GM21786 (cell line): Measurements from ENCODE around the gene GRID1.
"Not testable (repeated sequence)": the region's sequence is repeated elsewhere in the genome, so short reads cannot be mapped to it uniquely, and the experiment has no call there.

Experiments
- ATAC-seq: cut with Tn5 transposase; IDR thresholded peaks from one replicate; pipeline ENCODE4 v1.9.1; 2021; ENCODE audit not compliant: unreplicated experiment

The GRID1 gene

GRCh38 chr10:86053675-86054074 is 312.9 kb downstream of the GRID1 start:
- no peak for ATAC-seq

DNA sequence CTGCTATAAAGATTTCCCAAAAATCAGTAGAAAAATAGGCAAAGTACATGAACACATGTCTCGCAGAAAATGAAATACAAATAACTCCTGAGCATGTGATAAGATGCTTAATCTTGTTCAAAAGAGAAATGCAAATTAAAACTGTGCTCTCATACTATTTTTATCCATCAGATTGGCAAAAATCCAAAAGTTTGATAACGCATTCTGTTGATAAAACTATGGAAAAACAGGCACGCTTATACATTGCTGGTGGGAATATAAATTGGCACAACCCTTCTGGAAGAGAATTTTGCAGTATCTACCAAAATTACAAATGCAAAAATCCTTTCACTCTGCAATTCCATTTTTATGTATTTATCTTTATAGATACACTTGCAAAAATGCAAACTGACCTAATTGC is 315.0 kb downstream of the GRID1 start:
- ATAC-seq: no peak

DNA sequence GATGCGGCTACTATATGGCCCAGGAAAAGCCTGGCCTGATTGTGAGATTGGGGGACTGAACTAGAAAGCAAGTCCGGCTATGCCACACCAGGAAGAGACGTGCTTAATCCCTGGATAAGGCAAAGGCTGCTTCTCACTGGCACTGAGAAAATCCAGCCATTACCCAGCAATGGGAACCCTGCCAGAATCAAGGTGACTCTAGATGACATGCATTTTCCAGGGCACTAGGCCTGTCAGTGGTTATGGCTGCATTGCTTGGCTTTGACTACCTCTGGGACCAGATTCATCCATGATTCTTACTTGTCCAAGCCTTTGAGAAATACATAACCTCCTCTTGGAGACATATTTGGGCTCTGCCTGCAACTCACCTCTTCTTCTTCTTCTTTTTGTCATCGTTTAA is 317.2 kb downstream of the GRID1 start:
- no peak for ATAC-seq

DNA sequence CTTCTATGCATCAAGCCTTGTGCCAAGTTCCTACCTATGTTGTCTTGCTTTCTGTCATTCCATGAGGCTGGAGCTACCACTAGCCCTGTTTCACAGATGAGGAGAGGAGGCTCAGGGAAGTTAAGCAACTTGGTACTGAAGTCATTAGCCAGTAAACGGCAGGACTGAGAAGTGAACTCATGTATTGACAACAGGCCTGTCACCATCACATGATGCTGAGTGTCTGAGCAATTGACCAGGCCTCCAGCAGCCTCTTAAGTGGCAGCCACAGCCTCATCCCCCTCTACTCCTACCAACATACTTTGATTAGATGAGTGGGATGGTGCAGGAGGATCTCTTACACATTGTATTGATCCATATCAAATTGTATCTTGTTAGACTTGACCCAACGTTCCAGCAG is 317.6 kb downstream of the GRID1 start:
- ATAC-seq: no peak

DNA sequence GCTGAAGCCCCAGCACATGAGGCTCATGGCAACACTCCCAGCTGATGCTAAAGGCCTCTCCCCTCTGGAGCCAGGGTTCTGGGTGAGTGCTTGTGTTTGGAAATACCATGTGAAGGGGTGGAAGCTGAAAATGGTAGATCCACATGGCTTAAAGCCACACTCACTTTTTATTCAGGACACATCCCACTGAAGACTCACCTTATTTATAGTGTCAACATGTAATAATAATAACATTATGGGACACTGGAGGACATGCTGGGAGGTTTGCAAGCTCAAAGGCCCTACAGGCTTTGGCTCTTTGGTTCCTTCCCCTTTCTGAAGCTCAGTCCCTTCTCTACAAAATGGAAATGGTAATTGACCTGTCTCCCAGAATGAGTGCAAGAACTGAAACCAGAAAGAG is 318.0 kb downstream of the GRID1 start:
- ATAC-seq: no peak

GRCh38 chr10:86047588-86047987 is 319.0 kb downstream of the GRID1 start:
- no peak for ATAC-seq

- ATAC-seq: no peak
Observed at GRCh38 chr10:86046845-86047460, 319.6 kb downstream of the GRID1 start.

- no peak for ATAC-seq
Observed at GRCh38 chr10:86045896-86046295, 320.7 kb downstream of the GRID1 start.

DNA sequence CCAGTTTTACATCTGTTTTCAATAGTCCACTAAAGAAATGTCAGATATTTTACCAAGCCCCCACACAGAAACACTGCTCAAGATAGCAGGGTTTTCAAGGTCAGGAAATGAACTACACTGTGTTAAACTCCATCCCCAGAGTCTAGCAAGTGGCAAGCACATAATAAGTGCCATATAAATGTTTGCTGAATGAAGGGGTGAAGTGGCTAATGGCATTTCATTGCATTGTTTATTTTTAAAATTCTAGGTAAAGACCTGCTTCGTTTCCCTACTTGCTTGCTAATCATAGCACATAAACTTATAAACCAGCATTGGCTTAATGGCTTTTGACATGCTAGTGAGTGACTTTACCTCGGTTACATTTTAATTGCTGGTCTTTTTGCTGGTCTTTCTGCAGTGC is 322.6 kb downstream of the GRID1 start:
- ATAC-seq: no peak

DNA sequence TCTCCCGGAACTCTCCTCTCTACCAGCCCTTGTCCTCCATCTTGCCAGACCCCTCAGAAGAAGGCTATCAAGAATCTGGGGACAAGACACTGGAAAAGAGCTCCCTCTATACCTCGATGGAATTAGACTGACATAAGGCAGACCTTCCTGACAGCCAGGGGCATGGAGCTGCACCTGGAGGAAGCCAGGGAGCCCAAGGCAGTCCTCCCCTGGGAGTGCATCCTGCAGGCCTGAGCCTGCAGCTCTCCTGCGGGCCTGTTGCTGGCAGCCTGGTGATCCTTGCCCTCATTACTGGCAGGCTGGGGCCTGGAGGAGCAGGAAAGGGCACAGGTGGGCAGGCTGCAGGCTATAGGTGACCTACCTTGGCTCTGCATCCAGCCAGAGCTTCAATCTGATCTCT is 323.4 kb downstream of the GRID1 start:
- ATAC-seq: no peak

DNA sequence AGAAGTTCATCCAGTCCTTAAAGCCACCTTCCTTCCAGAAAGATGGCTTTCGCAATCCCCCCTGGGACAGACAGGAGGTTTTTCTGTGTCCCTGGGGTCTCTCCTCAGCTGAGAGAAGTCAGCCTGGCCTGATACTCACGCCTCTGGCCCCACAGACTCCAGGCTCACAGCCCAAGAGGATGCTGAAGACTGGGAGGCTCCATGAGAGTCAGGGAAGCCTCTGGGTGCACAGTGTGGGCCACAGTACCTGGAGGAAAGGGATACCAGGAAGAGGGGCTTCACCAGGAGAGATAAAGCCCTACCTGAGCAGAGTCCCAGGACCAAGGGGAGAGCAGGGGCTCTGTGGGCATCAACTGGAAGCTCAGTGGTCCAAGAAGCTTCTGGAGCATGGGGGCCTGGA is 324.4 kb downstream of the GRID1 start:
- ATAC-seq: no peak

GRCh38 chr10:86041116-86041515 is 325.5 kb downstream of the GRID1 start:
- no peak for ATAC-seq

DNA sequence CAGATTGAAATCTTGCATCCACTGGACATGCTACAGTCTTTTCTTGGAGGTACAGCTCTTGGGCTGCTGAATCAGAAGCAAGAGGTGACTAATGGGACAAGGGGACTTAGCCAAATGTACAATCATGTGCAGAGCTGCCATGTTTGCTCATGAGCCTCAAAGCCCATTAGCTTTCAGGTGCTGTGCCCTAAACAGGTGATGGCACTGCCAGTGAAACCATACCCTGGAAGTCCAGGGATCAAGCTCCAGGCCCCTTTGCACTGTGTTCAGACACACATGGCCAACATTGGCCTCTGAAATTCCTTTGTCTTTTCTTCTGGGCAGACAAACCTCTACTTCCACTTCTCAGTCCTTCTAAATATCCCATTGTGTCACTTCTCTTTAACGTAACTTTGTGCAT is 328.2 kb downstream of the GRID1 start:
- ATAC-seq: no peak

DNA sequence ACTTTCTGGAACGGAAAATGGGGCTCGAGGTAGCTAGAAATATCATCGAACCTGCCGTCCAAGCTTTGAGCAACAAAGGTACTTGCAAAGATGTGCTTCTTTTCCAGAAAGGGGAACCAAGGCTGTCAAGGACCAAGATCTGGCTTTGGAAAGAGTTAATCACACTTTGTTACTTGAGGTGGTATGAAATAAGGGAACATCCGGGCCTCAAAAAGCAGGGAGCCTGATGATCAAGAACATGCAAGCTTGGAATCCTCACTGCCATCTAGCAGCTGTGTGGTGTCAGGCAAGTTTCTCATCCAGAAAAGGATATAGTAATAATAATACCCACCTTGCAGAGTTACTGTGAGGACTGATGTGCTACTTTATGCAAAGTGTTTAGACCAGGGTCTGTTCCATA is 329.5 kb downstream of the GRID1 start:
- ATAC-seq: no peak

- no peak for ATAC-seq
Observed at GRCh38 chr10:86036544-86036831, 330.1 kb downstream of the GRID1 start.

DNA sequence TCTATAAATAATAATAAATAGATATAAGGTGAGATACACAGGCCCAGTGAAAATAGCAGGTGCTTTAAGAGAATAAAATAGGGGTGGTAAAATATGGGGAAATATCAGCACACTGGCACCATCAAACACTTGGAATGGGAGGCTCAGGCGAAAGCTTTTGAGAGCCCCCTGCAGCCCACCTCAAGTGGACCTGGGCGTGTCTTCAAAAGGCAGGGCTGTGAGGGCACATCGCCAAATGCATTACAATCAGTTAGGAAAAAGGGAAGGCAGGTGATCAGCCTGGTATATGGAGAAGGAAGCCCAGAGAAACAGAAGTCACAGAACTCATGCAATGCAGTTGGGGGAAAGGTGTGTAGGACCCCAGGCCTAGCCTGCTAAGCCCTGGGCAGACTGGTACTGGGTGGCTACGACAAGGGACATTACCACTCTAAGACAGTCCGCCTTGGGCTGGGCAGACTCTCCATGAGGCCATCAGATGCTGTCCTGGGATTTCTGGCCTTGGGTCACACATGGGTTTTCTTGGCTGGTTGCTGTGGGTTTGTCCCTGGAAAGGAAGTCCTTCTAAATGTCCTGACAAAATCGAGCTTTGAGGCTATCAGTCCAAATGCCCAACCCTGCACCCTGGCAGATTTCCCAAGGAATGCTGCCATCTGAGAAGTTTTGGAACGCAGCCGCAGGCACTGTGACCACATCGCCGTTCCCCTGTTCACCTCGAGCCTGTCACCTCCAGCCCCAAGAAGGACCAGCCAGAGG is 330.6 kb downstream of the GRID1 start:
- no peak for ATAC-seq

DNA sequence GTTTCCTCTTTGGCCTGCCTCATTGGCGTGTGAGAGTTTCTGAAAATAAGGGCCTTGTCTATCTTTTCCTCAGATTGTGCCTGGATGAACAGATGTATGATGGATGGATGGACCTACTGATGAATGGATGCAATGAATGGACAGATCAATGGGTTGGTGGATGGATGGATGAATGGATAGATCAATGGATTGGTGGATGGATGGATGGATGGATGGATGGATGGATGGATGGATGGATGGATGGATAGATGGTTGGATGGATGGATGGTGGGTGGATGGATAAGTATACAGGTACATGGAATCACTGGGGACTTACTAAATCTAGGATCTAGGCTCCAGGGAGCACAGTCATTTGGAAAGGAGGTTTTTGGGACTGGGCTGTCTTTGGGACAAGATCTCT is 331.9 kb downstream of the GRID1 start:
- ATAC-seq: no peak

DNA sequence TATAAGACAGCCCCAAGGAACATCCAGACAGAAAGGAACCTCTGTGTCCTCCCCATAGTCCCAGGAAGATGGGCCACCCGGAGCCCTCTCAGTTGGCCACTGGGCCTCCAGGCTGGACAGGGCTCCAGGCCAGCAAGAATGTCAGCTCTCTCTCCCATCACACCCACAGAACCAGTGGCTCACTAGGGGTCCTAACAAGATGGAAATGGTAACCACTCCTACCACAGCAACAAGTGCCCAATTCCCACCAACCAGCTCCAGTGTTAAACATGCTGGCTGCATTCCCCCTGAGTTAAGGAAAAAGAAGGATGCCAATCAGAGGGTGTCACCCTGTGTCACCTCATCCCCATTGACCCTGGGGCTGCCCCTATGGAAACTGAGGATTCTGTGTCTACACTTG is 333.0 kb downstream of the GRID1 start:
- ATAC-seq: no peak

DNA sequence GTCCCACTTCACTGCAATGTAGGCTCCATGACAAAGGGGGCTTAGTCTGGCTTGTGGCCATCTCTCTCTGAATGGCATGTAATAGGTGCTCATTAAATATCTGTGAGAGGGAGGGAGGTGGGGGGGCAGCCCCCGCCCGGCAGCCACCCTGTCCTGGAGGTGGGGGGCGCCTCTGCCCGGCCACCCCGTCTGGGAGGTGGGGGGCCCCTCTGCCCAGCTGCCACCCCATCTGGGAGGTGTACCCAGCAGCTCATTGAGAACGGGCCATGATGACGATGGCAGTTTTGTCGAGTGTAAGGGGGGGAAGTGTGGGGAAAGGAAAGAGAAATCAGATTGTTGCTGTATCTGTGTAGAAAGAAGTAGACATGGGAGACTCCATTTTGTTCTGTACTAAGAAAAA is 334.5 kb downstream of the GRID1 start:
- ATAC-seq: not testable (repeated sequence)

DNA sequence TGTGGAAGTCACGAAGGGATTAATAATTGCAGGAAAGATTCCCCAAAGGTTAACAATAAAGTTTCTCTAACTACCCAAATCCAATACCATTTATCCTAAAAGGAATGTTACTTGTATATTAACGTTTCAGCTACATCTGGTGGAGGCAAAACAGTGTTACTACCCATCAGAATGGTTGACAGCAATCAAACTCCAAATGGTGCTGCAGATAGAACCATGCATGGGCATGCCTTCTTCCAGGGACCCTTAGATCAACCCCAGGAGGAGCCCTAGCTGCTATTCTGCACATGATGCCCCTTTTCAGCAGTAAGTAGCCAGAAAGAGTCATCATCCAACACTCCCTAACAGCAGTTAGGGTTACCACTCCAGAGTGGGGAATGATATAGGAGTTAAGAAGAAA is 336.3 kb downstream of the GRID1 start:
- ATAC-seq: no peak

DNA sequence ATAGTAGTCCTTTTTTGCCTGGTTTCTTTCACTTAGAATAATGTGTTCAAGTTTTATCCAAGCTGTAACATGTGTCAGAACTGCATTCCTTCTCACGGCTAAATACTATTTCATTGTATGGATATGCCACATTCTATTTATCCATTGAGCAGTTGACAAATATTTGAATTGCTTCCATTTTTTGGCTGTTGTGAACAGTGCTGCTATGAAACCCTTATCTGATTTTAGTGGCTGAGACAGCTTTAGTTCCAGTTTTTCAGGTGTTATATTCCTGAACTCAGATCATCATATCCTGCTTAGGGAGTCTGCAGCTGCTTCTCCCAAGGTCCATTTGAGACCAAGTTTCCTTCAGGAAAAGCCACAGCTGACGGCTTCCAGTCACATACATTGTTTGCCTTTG is 339.2 kb downstream of the GRID1 start:
- ATAC-seq: no peak

GRCh38 chr10:86025509-86025908 is 341.1 kb downstream of the GRID1 start:
- no peak for ATAC-seq
